Left renal cortex interstitium (tissue), 4 donors: ENCODE measurements around the gene ITGAX. TPM values are rescaled to one million over a fixed set of nuclear protein-coding genes. Genes with fewer than 3 reads are reported as not detected.
"Not testable (repeated sequence)": the region's sequence is repeated elsewhere in the genome, so short reads cannot be mapped to it uniquely, and the experiment has no call there.

Source experiments
- DNase-seq, 4 donors: peaks; one replicate each; pipeline ENCODE4 v3.0.0-alpha.2; 2013; ENCODE audit warnings: low read depth in 4 of 4, low spot score in 2 of 4, missing footprints in 1 of 4
- polyA plus RNA-seq, 4 donors: library from polyadenylated mRNA; unstranded; fragments of 120-200 nt; gene quantifications; one replicate each; pipeline ENCODE4 v1.2.1, GENCODE V29; 2013; ENCODE audit not compliant: insufficient read length in 4 of 4

ITGAX gene
- polyA plus RNA-seq, 4 donors, result 0.30 to 1.3 (median 0.55) TPM

GRCh38 chr16:31404353-31405064 is 49.5 kb downstream of the ITGAX start:
- no peak for DNase-seq

GRCh38 chr16:31407406-31407805 is 52.4 kb downstream of the ITGAX start:
- DNase-seq, result no peak

DNA sequence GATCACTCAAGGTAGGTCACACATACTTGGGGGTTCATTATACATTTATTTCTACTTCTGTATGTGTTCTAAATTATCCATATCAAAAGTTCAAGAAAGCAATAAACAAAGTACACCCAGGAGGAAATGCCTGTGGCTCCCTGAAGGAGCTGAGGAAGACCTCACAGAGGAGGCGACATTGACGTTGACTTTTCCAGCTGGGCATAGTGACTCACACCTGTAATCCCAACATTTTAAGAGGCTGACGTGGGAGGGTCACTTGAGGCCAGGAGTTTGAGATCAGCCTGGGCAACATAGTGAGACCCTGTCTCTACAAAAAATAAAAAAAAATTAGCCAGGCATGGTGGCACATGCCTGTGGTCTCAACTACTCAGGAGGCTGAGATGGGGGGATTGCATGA is 54.5 kb downstream of the ITGAX start:
- no peak for DNase-seq

GRCh38 chr16:31410082-31410481 is 55.1 kb downstream of the ITGAX start:
- no peak for DNase-seq

- no peak for DNase-seq
Measured at GRCh38 chr16:31411024-31411844, 56.3 kb downstream of the ITGAX start.

- no peak for DNase-seq
Measured at GRCh38 chr16:31412750-31413149, 57.8 kb downstream of the ITGAX start.

GRCh38 chr16:31413381-31413780 is 58.4 kb downstream of the ITGAX start:
- no peak for DNase-seq

DNA sequence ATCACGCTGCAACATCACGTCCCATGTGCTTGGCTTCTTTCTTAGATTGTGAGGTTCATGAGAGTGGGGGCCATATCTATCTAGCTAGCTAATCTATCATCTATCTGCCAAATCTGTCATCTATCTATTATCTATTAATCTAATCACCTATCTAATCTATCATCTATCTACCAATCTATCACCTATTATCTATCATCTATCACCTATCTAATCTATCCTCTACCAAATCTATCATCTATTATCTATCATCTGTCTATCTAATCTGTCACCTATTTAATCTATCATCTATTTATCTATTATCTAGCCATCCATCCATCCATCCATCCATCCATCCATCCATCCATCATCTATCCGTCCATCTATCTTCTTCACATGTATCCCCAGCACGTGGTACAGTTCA is 59.0 kb downstream of the ITGAX start:
- no peak for DNase-seq

- DNase-seq, result no peak
Measured at GRCh38 chr16:31414706-31415105, 59.7 kb downstream of the ITGAX start.

GRCh38 chr16:31416371-31416770 is 61.4 kb downstream of the ITGAX start:
- DNase-seq, result no peak

- not testable (repeated sequence) for DNase-seq
Measured at GRCh38 chr16:31417036-31417435, 62.1 kb downstream of the ITGAX start.

GRCh38 chr16:31417916-31418315 is 62.9 kb downstream of the ITGAX start:
- DNase-seq, result no peak

DNA sequence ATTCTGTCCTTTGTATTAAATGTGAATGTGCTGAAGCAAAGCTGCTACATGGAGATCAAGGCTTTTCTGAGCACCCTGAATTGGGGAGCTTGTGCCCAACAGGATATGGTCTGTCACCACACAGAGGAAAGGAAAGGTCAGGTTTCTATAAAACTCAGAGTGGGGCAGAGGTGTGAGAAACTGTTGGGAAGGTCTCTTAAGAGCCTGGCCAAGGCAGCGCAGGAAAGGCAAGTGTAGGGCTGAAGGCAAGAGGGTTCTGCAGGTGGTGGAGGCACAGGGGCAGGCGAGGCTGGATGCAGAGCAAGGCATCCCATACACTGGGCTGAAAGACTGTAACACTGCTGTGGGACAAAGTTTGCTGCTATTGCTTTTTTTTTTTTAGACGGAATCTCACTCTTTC is 65.1 kb downstream of the ITGAX start:
- no peak for DNase-seq

- DNase-seq, result no peak
Measured at GRCh38 chr16:31421587-31421986, 66.6 kb downstream of the ITGAX start.

- no peak for DNase-seq
Measured at GRCh38 chr16:31423241-31423640, 68.3 kb downstream of the ITGAX start.

DNA sequence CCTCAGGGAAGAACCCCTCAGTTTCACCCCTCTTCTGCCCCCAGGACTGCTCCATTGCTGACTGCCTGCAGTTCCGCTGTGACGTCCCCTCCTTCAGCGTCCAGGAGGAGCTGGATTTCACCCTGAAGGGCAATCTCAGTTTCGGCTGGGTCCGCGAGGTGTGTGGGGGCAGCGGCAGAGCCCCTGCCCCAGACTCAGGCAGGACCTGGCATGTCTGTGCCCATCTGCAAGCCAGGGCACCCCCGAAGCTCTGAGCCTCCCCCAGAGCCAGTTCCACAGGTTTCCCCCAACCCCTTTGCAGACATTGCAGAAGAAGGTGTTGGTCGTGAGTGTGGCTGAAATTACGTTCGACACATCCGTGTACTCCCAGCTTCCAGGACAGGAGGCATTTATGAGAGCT is 68.8 kb downstream of the ITGAX start:
- no peak for DNase-seq

DNA sequence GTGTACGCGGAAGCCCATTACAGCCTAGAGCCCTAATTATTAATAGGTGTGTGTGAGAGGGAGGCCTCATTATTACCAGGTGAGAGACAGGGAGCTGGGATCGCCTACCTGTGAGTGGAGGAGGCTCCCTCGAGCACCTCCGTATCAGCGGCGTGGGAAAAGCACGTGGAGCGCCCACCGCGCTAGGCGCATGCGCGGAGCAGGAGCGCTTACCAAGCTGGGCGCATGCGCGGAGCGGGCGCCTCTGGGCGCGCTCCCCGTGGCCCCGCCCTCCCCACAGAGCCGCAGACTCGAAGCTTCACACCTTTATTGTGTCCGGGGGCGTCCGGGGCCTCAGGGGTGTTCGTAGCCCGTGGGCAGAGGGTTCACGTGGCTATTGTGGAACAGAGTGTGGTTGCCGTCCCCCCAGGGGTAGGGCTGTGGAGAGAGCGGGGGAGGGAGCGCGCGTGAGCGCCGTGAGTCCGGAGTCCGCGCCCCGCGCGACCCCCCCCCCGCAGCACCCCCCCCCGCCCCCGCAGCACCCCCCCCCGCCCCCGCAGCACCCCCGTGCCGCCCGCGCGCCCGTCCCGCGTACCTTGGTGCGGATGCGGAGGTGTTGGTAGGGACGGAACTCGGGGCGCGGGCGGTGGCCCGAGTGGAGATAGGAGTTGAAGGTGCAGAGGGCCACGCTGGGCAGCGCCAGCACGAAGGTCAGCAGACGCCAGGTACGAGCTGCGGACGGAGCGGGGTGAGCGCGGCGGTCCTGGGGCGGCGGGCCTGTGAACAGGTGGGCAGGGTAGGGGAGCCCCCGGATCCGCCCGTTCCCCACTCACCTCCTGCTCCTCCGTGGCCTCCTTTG is 72.7 kb downstream of the ITGAX start:
- DNase-seq, result peak in 3 of 4 donors; percentile 24 to 32 (median 25)

DNA sequence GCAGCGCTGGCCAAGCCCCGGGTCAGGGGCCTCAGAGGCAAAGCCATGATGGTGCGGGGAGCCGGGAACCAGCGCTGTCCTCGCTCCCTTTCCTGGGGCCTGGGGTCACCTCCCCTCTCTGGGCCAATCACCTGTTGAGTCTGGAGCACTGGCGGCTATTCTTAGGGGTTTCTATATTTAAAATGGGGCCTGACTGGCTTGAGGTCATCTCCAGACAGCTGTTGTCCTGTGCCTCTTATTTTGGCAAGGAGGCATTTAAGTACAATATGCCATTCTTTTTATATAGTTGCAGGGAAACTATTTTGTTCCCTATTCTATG is 73.3 kb downstream of the ITGAX start, which contains the start of gene COX6A2:
COX6A2 (minus strand) TSS at position 82 of the 319 bp plus-strand sequence; CDS start at position 47, 35 bp downstream.
- DNase-seq, result no peak

DNA sequence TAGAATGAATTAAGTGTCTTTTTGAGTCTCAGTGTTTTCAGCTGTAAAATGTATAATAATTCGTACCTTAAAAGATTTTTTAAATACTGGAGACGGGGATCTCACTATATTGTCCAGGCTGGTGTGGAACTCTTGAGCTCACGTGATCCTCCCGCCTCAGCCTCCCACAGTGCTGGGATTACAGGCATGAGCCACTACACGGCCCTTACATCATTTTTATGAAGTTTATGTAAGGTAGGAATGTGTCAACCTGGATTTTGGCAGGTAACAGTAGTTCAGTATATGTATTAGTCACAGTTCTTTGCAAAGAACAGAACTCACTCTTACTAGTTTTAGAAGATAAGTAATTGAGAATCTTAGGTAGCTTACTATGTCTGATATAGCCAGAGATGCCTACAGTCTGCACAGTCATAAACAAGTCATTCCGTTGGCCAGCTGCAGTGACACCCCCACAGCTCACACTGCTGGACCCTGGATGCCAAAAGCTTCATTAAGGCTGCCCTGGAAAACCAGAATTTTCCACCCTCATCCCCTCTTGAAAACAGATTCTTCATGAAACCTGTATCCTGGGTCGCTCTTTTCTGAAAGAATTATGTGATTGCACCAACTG is 73.8 kb downstream of the ITGAX start:
- DNase-seq, result no peak

DNA sequence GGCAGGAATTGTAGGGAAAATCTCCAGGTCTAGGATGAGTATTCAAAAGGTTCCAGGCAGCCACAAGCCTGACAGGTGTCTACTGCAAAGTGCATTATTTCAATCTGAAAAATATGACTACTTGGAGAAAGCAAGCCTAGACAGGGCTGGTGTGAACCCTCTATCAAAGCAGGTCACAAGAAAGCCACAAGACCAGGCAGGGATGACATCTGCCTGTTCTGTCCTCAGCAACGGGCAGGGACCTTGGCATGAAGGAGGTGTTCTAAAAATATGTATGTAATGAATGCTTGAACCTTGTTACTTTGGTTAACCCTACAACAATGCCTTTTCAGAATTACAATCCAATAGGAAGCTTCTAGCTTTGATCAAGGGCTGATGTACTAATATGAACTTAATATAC is 74.3 kb downstream of the ITGAX start:
- DNase-seq, result no peak

- no peak for DNase-seq
Measured at GRCh38 chr16:31429796-31430195, 74.8 kb downstream of the ITGAX start.
